Measurements from ENCODE around the gene USP20. TPM values are rescaled to one million over a fixed set of nuclear protein-coding genes. Genes with fewer than 3 reads are reported as not detected.
"Not testable (repeated sequence)": the region's sequence is repeated elsewhere in the genome, so short reads cannot be mapped to it uniquely, and the experiment has no call there.

The USP20 gene
- polyA plus RNA-seq (2013), result 41.0 TPM

- Histone ChIP-seq H3K9me3 (ENCODE audit: control extremely low read depth in 1 of 5, control insufficient read depth in 4 of 5, insufficient read depth in 2 of 5, low read depth in 1 of 5, low read length in 4 of 5) (no peaks in the 10 kb centered on the region), H3K4me1 (ENCODE audit: control extremely low read depth in 1 of 4, control insufficient read depth in 4 of 4, insufficient read depth in 4 of 4, low read length in 3 of 4) (peaks cover 6 to 54% (median 44%) of the 10 kb centered on the region in 4 experiments), H3K4me3 (ENCODE audit: control insufficient read depth in 1 of 7, extremely low read depth in 1 of 7, insufficient read depth in 4 of 7, low read depth in 2 of 7, low read length in 6 of 7) (peak within 1 kb of the TSS; percentile 74 to 100 (median 92)), H3K27ac (ENCODE audit: insufficient read depth in 1 of 2, low read depth in 1 of 2, low read length in 2 of 2, poor library complexity in 1 of 2, severe bottlenecking in 2 of 2) (peak within 1 kb of the TSS; percentile 77 to 91), H3K36me3 (ENCODE audit: control insufficient read depth in 4 of 4, insufficient read depth in 4 of 4, low read length in 3 of 4) (peaks cover 7 to 44% (median 27%) of the 10 kb centered on the region in 4 experiments), H3K27me3 (replicated peaks in 2 of 5; ENCODE audit: control insufficient read depth in 4 of 5, insufficient read depth in 5 of 5, low read length in 4 of 5) (no peaks in the 10 kb centered on the region)
- ChIA-PET CTCF (interaction anchor here (1.4 to 1.6 kb wide), 2 partner anchors 43 to 50 kb away, joined by 4 read pairs; no protein-coding TSS in a partner anchor), POLR2A (interaction anchor here (0.6 to 2.3 kb wide), 7 partner anchors 11 to 839 kb away, joined by 3 to 10 read pairs (median 4); partner anchors contain the start of genes FNBP1 and TOR1A)
- 0% methylated on average over 49 of the region's 81 CpGs for WGBS (ENCODE audit: insufficient coverage)
- peak; percentile 94 to 97 (median 97) for DNase-seq
These were observed at the start of gene USP20, which contains the start of gene C9orf78 for GRCh38 chr9:129835128-129835859. Gene USP20, plus strand, starts transcription at chr9:129835458. Its CDS starts 17,098 bp downstream, at chr9:129852556. Gene C9orf78, minus strand, starts transcription at chr9:129835275. Its CDS starts 54 bp downstream, at chr9:129835221.

GRCh38 chr9:129785866-129786265 lies 49.4 kb upstream of the USP20 start:
- DNase-seq, result no peak
- H3K4me1 ChIP-seq (ENCODE audit: control extremely low read depth in 1 of 4, control insufficient read depth in 4 of 4, insufficient read depth in 4 of 4, low read length in 3 of 4), result peaks cover 0 to 8% (median 4%) of the 10 kb centered on the region in 4 experiments

GRCh38 chr9:129786481-129786880 lies 48.8 kb upstream of the USP20 start:
- no peak overlapping the region for H3K4me3 ChIP-seq (ENCODE audit: control insufficient read depth in 1 of 7, extremely low read depth in 1 of 7, insufficient read depth in 4 of 7, low read depth in 2 of 7, low read length in 6 of 7)
- no peak overlapping the region for H3K27ac ChIP-seq (ENCODE audit: insufficient read depth in 1 of 2, low read depth in 1 of 2, low read length in 2 of 2, poor library complexity in 1 of 2, severe bottlenecking in 2 of 2)
- H3K9me3 ChIP-seq (ENCODE audit: control extremely low read depth in 1 of 5, control insufficient read depth in 4 of 5, insufficient read depth in 2 of 5, low read depth in 1 of 5, low read length in 4 of 5), result no peaks in the 10 kb centered on the region
- no peak for DNase-seq
- ChIA-PET CTCF (interaction anchor here (0.6 to 8.5 kb wide), 12 partner anchors 9 to 166 kb away, joined by 3 to 155 read pairs (median 4); no protein-coding TSS in a partner anchor), POLR2A (no interaction called here)
- 100% methylated on average over 9 of the region's 10 CpGs for WGBS (ENCODE audit: insufficient coverage)
- H3K27me3 ChIP-seq (replicated peaks in 2 of 5; ENCODE audit: control insufficient read depth in 4 of 5, insufficient read depth in 5 of 5, low read length in 4 of 5), result peaks cover 0 to 9% (median 0%) of the 10 kb centered on the region in 5 experiments
- peaks cover 0 to 8% (median 4%) of the 10 kb centered on the region in 4 experiments for H3K4me1 ChIP-seq (ENCODE audit: control extremely low read depth in 1 of 4, control insufficient read depth in 4 of 4, insufficient read depth in 4 of 4, low read length in 3 of 4)
- H3K36me3 ChIP-seq (ENCODE audit: control insufficient read depth in 4 of 4, insufficient read depth in 4 of 4, low read length in 3 of 4), result no peaks in the 10 kb centered on the region

More at GRCh38 chr9:129785866-129786265, 49.4 kb upstream of the USP20 start:
- Histone ChIP-seq H3K9me3 (ENCODE audit: control extremely low read depth in 1 of 5, control insufficient read depth in 4 of 5, insufficient read depth in 2 of 5, low read depth in 1 of 5, low read length in 4 of 5) (no peaks in the 10 kb centered on the region), H3K36me3 (ENCODE audit: control insufficient read depth in 4 of 4, insufficient read depth in 4 of 4, low read length in 3 of 4) (no peaks in the 10 kb centered on the region), H3K27ac (ENCODE audit: insufficient read depth in 1 of 2, low read depth in 1 of 2, low read length in 2 of 2, poor library complexity in 1 of 2, severe bottlenecking in 2 of 2) (no peak overlapping the region), H3K4me3 (ENCODE audit: control insufficient read depth in 1 of 7, extremely low read depth in 1 of 7, insufficient read depth in 4 of 7, low read depth in 2 of 7, low read length in 6 of 7) (no peak overlapping the region), H3K27me3 (replicated peaks in 2 of 5; ENCODE audit: control insufficient read depth in 4 of 5, insufficient read depth in 5 of 5, low read length in 4 of 5) (peaks cover 0 to 9% (median 0%) of the 10 kb centered on the region in 5 experiments)
- no CpG with 5 or more reads among the region's 1 CpG for WGBS (ENCODE audit: insufficient coverage)
- ChIA-PET POLR2A (no interaction called here), CTCF (interaction anchor here (0.8 to 8.5 kb wide), 14 partner anchors 10 to 166 kb away, joined by 3 to 155 read pairs (median 3); partner anchors contain the start of gene NTMT1)

- Histone ChIP-seq H3K27ac (ENCODE audit: insufficient read depth in 1 of 2, low read depth in 1 of 2, low read length in 2 of 2, poor library complexity in 1 of 2, severe bottlenecking in 2 of 2) (no peak overlapping the region), H3K9me3 (ENCODE audit: control extremely low read depth in 1 of 5, control insufficient read depth in 4 of 5, insufficient read depth in 2 of 5, low read depth in 1 of 5, low read length in 4 of 5) (no peaks in the 10 kb centered on the region), H3K4me3 (ENCODE audit: control insufficient read depth in 1 of 7, extremely low read depth in 1 of 7, insufficient read depth in 4 of 7, low read depth in 2 of 7, low read length in 6 of 7) (no peak overlapping the region), H3K4me1 (ENCODE audit: control extremely low read depth in 1 of 4, control insufficient read depth in 4 of 4, insufficient read depth in 4 of 4, low read length in 3 of 4) (peaks cover 0 to 7% (median 4%) of the 10 kb centered on the region in 4 experiments), H3K27me3 (replicated peaks in 2 of 5; ENCODE audit: control insufficient read depth in 4 of 5, insufficient read depth in 5 of 5, low read length in 4 of 5) (no peaks in the 10 kb centered on the region), H3K36me3 (ENCODE audit: control insufficient read depth in 4 of 4, insufficient read depth in 4 of 4, low read length in 3 of 4) (no peaks in the 10 kb centered on the region)
- WGBS (ENCODE audit: insufficient coverage), result 96% methylated on average over 8 of the region's 8 CpGs
- DNase-seq, result no peak
- POLR2A ChIA-PET, result no interaction called here
- CTCF ChIA-PET, result interaction anchor here (1.4 to 2.4 kb wide), 2 partner anchors 13 to 67 kb away, joined by 4 to 6 read pairs; no protein-coding TSS in a partner anchor
These were observed 40.7 kb upstream of the USP20 start for GRCh38 chr9:129794549-129794948.

GRCh38 chr9:129796029-129796428 lies 39.2 kb upstream of the USP20 start:
- H3K27ac ChIP-seq (ENCODE audit: insufficient read depth in 1 of 2, low read depth in 1 of 2, low read length in 2 of 2, poor library complexity in 1 of 2, severe bottlenecking in 2 of 2); H3K27me3 ChIP-seq (replicated peaks in 2 of 5; ENCODE audit: control insufficient read depth in 4 of 5, insufficient read depth in 5 of 5, low read length in 4 of 5); POLR2A ChIA-PET; H3K9me3 ChIP-seq (ENCODE audit: control extremely low read depth in 1 of 5, control insufficient read depth in 4 of 5, insufficient read depth in 2 of 5, low read depth in 1 of 5, low read length in 4 of 5); H3K4me3 ChIP-seq (ENCODE audit: control insufficient read depth in 1 of 7, extremely low read depth in 1 of 7, insufficient read depth in 4 of 7, low read depth in 2 of 7, low read length in 6 of 7); DNase-seq; H3K36me3 ChIP-seq (ENCODE audit: control insufficient read depth in 4 of 4, insufficient read depth in 4 of 4, low read length in 3 of 4); H3K4me1 ChIP-seq (ENCODE audit: control extremely low read depth in 1 of 4, control insufficient read depth in 4 of 4, insufficient read depth in 4 of 4, low read length in 3 of 4): not testable (repeated sequence)
- CTCF ChIA-PET, result interaction anchor here (1.1 to 1.2 kb wide), 2 partner anchors 10 to 12 kb away, joined by 3 read pairs; no protein-coding TSS in a partner anchor
- WGBS (ENCODE audit: insufficient coverage), result 93% methylated on average over 2 of the region's 2 CpGs

- no peaks in the 10 kb centered on the region for H3K36me3 ChIP-seq (ENCODE audit: control insufficient read depth in 4 of 4, insufficient read depth in 4 of 4, low read length in 3 of 4)
- ChIA-PET CTCF (interaction anchor here (1.0 to 1.1 kb wide), 2 partner anchors 12 to 40 kb away, joined by 3 to 4 read pairs; no protein-coding TSS in a partner anchor), POLR2A (no interaction called here)
- no peak overlapping the region for H3K27ac ChIP-seq (ENCODE audit: insufficient read depth in 1 of 2, low read depth in 1 of 2, low read length in 2 of 2, poor library complexity in 1 of 2, severe bottlenecking in 2 of 2)
- peaks cover 4 to 5% (median 4%) of the 10 kb centered on the region in 4 experiments for H3K4me1 ChIP-seq (ENCODE audit: control extremely low read depth in 1 of 4, control insufficient read depth in 4 of 4, insufficient read depth in 4 of 4, low read length in 3 of 4)
- WGBS (ENCODE audit: insufficient coverage), result 85% methylated on average over 5 of the region's 6 CpGs
- no peak for DNase-seq
- H3K4me3 ChIP-seq (ENCODE audit: control insufficient read depth in 1 of 7, extremely low read depth in 1 of 7, insufficient read depth in 4 of 7, low read depth in 2 of 7, low read length in 6 of 7), result no peak overlapping the region
- H3K9me3 ChIP-seq (ENCODE audit: control extremely low read depth in 1 of 5, control insufficient read depth in 4 of 5, insufficient read depth in 2 of 5, low read depth in 1 of 5, low read length in 4 of 5), result no peaks in the 10 kb centered on the region
- no peaks in the 10 kb centered on the region for H3K27me3 ChIP-seq (replicated peaks in 2 of 5; ENCODE audit: control insufficient read depth in 4 of 5, insufficient read depth in 5 of 5, low read length in 4 of 5)
These were observed 36.3 kb upstream of the USP20 start for GRCh38 chr9:129798973-129799372.
